ENCODE data around the gene GABRB1. TPM values are rescaled to one million over a fixed set of nuclear protein-coding genes. Genes with fewer than 3 reads are reported as not detected.
A peak's percentile ranks its signal among the peaks of the same experiment; 100 is the strongest.

The GABRB1 gene
- polyA plus RNA-seq, 2 of the 4 experiments (the other 2 are of a cell fraction): not detected

DNA sequence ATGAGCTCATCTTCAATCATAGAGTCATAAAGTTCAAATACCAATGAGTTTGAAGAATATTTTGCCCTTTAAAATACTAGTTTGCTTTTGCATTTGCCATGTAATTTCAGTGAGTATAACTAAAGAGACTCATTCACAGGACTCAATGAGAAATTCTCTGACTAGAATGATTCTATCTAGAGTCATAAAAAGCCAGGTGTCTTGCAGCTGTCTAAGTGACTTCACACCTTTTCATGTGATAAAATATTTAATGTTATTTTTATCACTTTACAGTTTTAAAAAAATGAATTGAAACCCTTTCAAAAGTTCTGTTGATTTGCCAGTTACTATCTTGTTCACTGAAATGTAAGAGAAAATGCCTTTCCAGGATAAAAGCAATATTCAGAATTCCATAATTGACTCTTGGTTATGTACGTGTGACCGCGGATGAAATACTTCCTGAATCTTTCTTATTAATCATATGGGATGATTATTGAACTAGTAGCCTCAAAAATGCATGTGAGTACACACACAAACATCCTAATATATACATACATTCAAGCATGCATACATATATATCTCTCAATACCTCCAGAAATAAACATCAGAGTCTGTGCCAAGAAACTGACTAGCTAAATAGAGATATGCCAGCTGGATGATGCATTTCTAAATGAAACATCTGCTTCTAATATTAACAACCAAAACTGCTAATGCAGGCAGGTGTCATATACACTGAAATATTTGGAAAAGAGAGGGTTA is 87.0 kb downstream of the GABRB1 start:
- FAIRE-seq (no peak), ATAC-seq (no peak), DNase-seq (ENCODE audit: low read depth in 1 of 2, low spot score in 1 of 2) (no peak)
- no peak for TF ChIP-seq CHD4 (IDR thresholded peaks at IDR 0.05; ENCODE audit: borderline replicate concordance)
- no peak for TF ChIP-seq ZNF302 (CRISPR knock-in tag; IDR thresholded peaks at IDR 0.05)
- no peak for TF ChIP-seq HOXB13 (CRISPR knock-in tag; IDR thresholded peaks at IDR 0.05; ENCODE audit: low read depth)
- no peak for TF ChIP-seq RAD21 (conservative IDR thresholded peaks at IDR 0.05 in 1 of 2, IDR thresholded peaks at IDR 0.05 in 1 of 2)
- TF ChIP-seq NFE2L2 (conservative IDR thresholded peaks at IDR 0.05; ENCODE audit: low read length): no peak
- TF ChIP-seq ZSCAN20 (CRISPR knock-in tag; IDR thresholded peaks at IDR 0.05): no peak
- TF ChIP-seq EHMT2 (IDR thresholded peaks at IDR 0.05; ENCODE audit: low read depth): no peak
- TF ChIP-seq SREBF2 (IDR thresholded peaks at IDR 0.05): no peak
- TF ChIP-seq HDAC2 (IDR thresholded peaks at IDR 0.05): no peak
- no peak for TF ChIP-seq NPAS2 (CRISPR knock-in tag; IDR thresholded peaks at IDR 0.05; ENCODE audit: borderline replicate concordance)
- no peak for TF ChIP-seq NR3C1 (IDR thresholded peaks at IDR 0.05)
- TF ChIP-seq HEYL (CRISPR knock-in tag; IDR thresholded peaks at IDR 0.05): no peak
- Histone ChIP-seq H3K4me3 (no peak overlapping the region), H3K27ac (no peak overlapping the region), H3K4me1 (no peaks in the 10 kb centered on the region), H3K4me2 (no peak overlapping the region), H3K9me3 (no peaks in the 10 kb centered on the region)
- POLR2A ChIA-PET: no interaction called here
- CTCF ChIA-PET: no interaction called here
- 78% methylated on average over 3 of the region's 3 CpGs for WGBS (ENCODE audit: missing lambda C conversion rate)

DNA sequence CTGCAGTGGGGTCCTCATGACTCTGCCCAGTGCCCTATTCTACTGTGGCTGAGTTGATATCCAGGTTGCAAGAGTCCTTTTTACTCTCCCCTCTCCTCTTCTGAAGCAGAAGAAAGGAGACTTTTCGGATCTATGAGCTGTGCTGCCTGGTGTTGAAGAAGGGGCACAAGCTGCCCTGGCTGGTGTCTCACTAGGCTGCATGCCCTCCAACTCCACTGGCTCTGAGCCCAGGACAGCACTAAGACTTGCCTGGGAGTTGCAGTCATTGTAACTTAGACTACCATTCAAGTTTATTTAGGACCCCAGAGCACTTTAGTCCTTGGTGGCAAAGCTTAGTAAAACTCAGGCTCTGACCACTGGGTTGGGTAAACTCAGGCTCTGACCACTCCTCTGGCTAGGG is 89.4 kb downstream of the GABRB1 start:
- ChIA-PET CTCF (no interaction called here), POLR2A (no interaction called here)
- H3K27ac ChIP-seq: no peak overlapping the region
- no peak for ATAC-seq
- H3K4me3 ChIP-seq: no peak overlapping the region
- TF ChIP-seq ZNF302 (CRISPR knock-in tag; IDR thresholded peaks at IDR 0.05) (no peak), JUNB (IDR thresholded peaks at IDR 0.05) (no peak), RNF2 (IDR thresholded peaks at IDR 0.05; ENCODE audit: borderline replicate concordance, low read depth) (no peak)
- no peaks in the 10 kb centered on the region for H3K4me1 ChIP-seq
- no peaks in the 10 kb centered on the region for H3K9me3 ChIP-seq
- no peak for FAIRE-seq
- no CpG with 5 or more reads among the region's 1 CpG for WGBS (ENCODE audit: missing lambda C conversion rate)
- no peak for DNase-seq (ENCODE audit: low read depth in 1 of 2, low spot score in 1 of 2)
- H3K4me2 ChIP-seq: no peak overlapping the region

DNA sequence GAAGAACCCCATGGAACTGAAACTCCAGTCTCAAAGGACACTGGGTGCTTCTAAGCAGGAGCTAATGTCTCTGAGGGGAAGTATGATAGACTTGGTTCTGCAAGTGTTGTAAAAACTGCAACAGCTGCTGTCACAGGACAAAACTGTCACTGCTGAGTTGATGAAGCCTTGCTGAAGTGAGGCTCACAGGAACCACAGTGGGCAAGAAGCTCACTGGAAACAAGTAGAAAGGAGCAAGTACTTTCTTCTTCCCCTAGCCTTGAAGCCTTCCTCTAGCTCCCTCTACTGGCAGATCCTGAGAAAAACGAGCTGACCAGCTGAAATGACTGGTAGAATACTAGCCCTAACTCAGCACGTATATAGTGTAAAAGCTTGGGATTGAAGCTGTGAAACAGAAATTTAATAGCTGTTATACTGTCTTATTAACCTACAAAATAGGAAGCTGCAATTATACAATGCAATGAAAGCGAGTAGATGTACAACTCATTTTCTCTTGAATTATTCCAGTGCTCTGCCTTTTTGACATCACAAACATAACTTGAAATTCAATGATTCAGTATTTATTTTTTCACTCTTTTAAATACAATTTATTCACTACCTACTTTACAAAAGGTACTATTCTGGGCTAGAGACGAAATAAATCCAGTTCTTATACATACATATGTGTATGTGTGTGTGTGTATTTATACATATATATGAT is 91.4 kb downstream of the GABRB1 start:
- TF ChIP-seq, protein P1, sequence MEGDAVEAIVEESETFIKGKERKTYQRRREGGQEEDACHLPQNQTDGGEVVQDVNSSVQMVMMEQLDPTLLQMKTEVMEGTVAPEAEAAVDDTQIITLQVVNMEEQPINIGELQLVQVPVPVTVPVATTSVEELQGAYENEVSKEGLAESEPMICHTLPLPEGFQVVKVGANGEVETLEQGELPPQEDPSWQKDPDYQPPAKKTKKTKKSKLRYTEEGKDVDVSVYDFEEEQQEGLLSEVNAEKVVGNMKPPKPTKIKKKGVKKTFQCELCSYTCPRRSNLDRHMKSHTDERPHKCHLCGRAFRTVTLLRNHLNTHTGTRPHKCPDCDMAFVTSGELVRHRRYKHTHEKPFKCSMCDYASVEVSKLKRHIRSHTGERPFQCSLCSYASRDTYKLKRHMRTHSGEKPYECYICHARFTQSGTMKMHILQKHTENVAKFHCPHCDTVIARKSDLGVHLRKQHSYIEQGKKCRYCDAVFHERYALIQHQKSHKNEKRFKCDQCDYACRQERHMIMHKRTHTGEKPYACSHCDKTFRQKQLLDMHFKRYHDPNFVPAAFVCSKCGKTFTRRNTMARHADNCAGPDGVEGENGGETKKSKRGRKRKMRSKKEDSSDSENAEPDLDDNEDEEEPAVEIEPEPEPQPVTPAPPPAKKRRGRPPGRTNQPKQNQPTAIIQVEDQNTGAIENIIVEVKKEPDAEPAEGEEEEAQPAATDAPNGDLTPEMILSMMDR (IDR thresholded peaks at IDR 0.05): peak; percentile 51
- no peak for TF ChIP-seq GATA3 (IDR thresholded peaks at IDR 0.05; ENCODE audit: borderline replicate concordance)
- no peak for TF ChIP-seq ZC3H11A (IDR thresholded peaks at IDR 0.05)
- peak; percentile 25; the same call in 1 of the 3 replicates for TF ChIP-seq SMC3 (IDR thresholded peaks at IDR 0.05)
- TF ChIP-seq RAD21 (conservative IDR thresholded peaks at IDR 0.05 in 1 of 2, IDR thresholded peaks at IDR 0.05 in 1 of 2): peak; percentile 21 to 50; a peak in 3 of 5 replicates
- no peak overlapping the region for H3K4me3 ChIP-seq
- H3K4me2 ChIP-seq: no peak overlapping the region
- DNase-seq (ENCODE audit: low read depth in 1 of 2, low spot score in 1 of 2) (peak; percentile 10 to 61), ATAC-seq (peak; percentile 34 to 75; a peak in 3 of 6 replicates), FAIRE-seq (no peak)
- no peaks in the 10 kb centered on the region for H3K9me3 ChIP-seq
- CTCF ChIA-PET: interaction anchor here (0.9 to 1.7 kb wide), 4 partner anchors 12 to 27 kb away, joined by 3 to 4 read pairs (median 3); no protein-coding TSS in a partner anchor
- H3K4me1 ChIP-seq: no peaks in the 10 kb centered on the region
- POLR2A ChIA-PET: no interaction called here
- WGBS (ENCODE audit: missing lambda C conversion rate): 3% methylated on average over 4 of the region's 4 CpGs
- H3K27ac ChIP-seq: no peak overlapping the region

DNA sequence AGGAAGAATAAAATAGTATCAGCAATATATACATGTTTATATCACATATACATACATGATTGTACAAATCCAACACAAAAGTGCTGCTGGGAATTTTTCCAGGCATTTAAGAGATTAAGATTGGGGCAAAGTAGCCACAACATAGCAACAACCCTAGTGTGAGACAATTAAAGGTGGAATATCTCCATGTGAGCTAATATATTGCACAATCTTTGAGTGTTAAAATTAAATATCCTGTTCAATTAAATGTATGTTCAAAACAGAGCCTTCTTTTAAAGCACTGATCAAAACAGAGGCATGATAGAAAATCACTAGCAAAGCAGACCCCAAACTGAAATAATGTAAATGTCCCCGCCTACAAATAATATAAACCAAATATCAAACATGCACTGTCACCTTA is 97.6 kb downstream of the GABRB1 start:
- WGBS (ENCODE audit: missing lambda C conversion rate): 3% methylated on average over 1 of the region's 1 CpG
- no peak overlapping the region for H3K4me2 ChIP-seq
- ATAC-seq (no peak), DNase-seq (ENCODE audit: low read depth in 1 of 2, low spot score in 1 of 2) (no peak), FAIRE-seq (no peak)
- no peaks in the 10 kb centered on the region for H3K9me3 ChIP-seq
- ChIA-PET POLR2A (no interaction called here), CTCF (no interaction called here)
- no peak overlapping the region for H3K27ac ChIP-seq
- H3K4me3 ChIP-seq: no peak overlapping the region
- TF ChIP-seq CHD2 (IDR thresholded peaks at IDR 0.05; ENCODE audit: low read length, partially characterized antibody): no peak
- TF ChIP-seq, protein P2, sequence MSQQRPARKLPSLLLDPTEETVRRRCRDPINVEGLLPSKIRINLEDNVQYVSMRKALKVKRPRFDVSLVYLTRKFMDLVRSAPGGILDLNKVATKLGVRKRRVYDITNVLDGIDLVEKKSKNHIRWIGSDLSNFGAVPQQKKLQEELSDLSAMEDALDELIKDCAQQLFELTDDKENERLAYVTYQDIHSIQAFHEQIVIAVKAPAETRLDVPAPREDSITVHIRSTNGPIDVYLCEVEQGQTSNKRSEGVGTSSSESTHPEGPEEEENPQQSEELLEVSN (IDR thresholded peaks at IDR 0.05; ENCODE audit: borderline replicate concordance, low read depth): no peak
- no peak for TF ChIP-seq NFE2L2 (conservative IDR thresholded peaks at IDR 0.05; ENCODE audit: low read length)
- TF ChIP-seq ZC3H11A (IDR thresholded peaks at IDR 0.05): no peak
- TF ChIP-seq RNF2 (IDR thresholded peaks at IDR 0.05; ENCODE audit: borderline replicate concordance, low read depth): no peak
- H3K4me1 ChIP-seq: no peaks in the 10 kb centered on the region
